Measurements from ENCODE around the gene MLLT10.

GRCh38 chr10:21724020-21724589, 190.1 kb downstream of the MLLT10 start:
- no peak for TF ChIP-seq POLR2AphosphoS5 (IDR thresholded peaks at IDR 0.05; ENCODE audit: low read depth, low read length)
- no peak for TF ChIP-seq POLR2A (IDR thresholded peaks at IDR 0.05; ENCODE audit: low read depth, low read length)
